HepG2 (cell line): ENCODE measurements around the gene ACE2. TPM values are rescaled to one million over a fixed set of nuclear protein-coding genes. Genes with fewer than 3 reads are reported as not detected.

Experiments
- ATAC-seq: fragments of 200-7000 bp; cut with Tn5 transposase; 3 replicates; pipeline ENCODE4 v1.9.1; 2020; ENCODE audit warnings: mild to moderate bottlenecking, moderate library complexity
- BruUV-seq: library from RNA; stranded (reverse); fragments of 400-500 nt; replicated peaks from 2 replicates; lab custom pipeline; 2021; lab: Mats Ljungman, UMichigan
- CTCF ChIA-PET: fragments of 300-600 bp; formaldehyde crosslinking; extraction: SDS; loops from one replicate; lab custom pipeline; 2021; ENCODE audit warnings: low total read pairs, inconsistent platforms, low intra/inter-chr PET ratio; lab: Yijun Ruan, JAX
- POLR2A ChIA-PET: fragments of 350-600 bp; sonication (Branson Sonifier 250); formaldehyde crosslinking; loops from one replicate; lab custom pipeline; 2020; ENCODE audit warnings: antibody characterized with exemption, inconsistent platforms; lab: Yijun Ruan, JAX
- DNase-seq: peaks from one replicate; pipeline ENCODE4 v3.0.0-alpha.2; 2015; ENCODE audit warnings: low spot score
- FAIRE-seq: peaks from 3 replicates; lab custom pipeline; 2011; peaks lifted over from hg19 to GRCh38; lab: Jason Lieb, UNC
- H2AFZ ChIP-seq: one replicate; pipeline ENCODE4 v1.6.1; 2011; ENCODE audit warnings: low read length, inconsistent platforms
- H3K27ac ChIP-seq: fragments of 300-600 bp; 3 replicates; pipeline ENCODE4 v1.8.0; 2011; ENCODE audit warnings: mixed run types, mild to moderate bottlenecking, mixed read lengths, low read length, inconsistent platforms; ENCODE audit not compliant: insufficient read depth; ENCODE audit errors: extremely low read length
- H3K27me3 ChIP-seq, 2 experiments: fragments of 200-600 bp in 1 of 2; 2 replicates in 1 of 2; 3 replicates in 1 of 2; pipeline versions ENCODE4 v1.6.0 to v1.8.0; 2011; ENCODE audit warnings: low read length in 2 of 2, mild to moderate bottlenecking in 2 of 2, moderate library complexity in 2 of 2, inconsistent platforms in 1 of 2; ENCODE audit not compliant: insufficient read depth in 2 of 2, control insufficient read depth in 1 of 2
- H3K36me3 ChIP-seq, 2 experiments: fragments of 200-600 bp in 1 of 2; replicated peaks in 1 of 2; 2 replicates in 1 of 2; 3 replicates in 1 of 2; pipeline versions ENCODE4 v1.5.1 to v1.8.0; 2011; ENCODE audit warnings: low read length in 2 of 2, inconsistent platforms in 1 of 2; ENCODE audit not compliant: insufficient read depth in 2 of 2, control insufficient read depth in 1 of 2
- H3K4me1 ChIP-seq: 2 replicates; pipeline ENCODE4 v1.5.1; 2012; ENCODE audit warnings: low read length, inconsistent platforms; ENCODE audit not compliant: insufficient read depth
- H3K4me2 ChIP-seq: 2 replicates; pipeline ENCODE4 v1.6.0; 2011; ENCODE audit warnings: low read depth, low read length, inconsistent platforms
- H3K4me3 ChIP-seq, 3 experiments: fragments of 200-600 bp in 1 of 3; sonication (generic), shearing (Covaris generic) in 1 of 3; replicated peaks in 1 of 3; 2 replicates each; pipeline ENCODE4 v1.5.1; 2011 to 2016; ENCODE audit warnings: low read length in 3 of 3, inconsistent platforms in 2 of 3, low read depth in 2 of 3, mild to moderate bottlenecking in 2 of 3, control low read depth in 1 of 3, mixed read lengths in 1 of 3; ENCODE audit not compliant: insufficient read depth in 1 of 3
- H3K79me2 ChIP-seq: one replicate; pipeline ENCODE4 v1.6.1; 2011; ENCODE audit warnings: low read length, inconsistent platforms; ENCODE audit not compliant: insufficient read depth
- H3K9ac ChIP-seq: 2 replicates; pipeline ENCODE4 v1.6.0; 2011; ENCODE audit warnings: mild to moderate bottlenecking, low read depth, low read length, inconsistent platforms; ENCODE audit not compliant: insufficient read depth
- H3K9me3 ChIP-seq: 2 replicates; pipeline ENCODE4 v1.5.1; 2012; ENCODE audit warnings: mild to moderate bottlenecking, low read length
- H4K20me1 ChIP-seq: 2 replicates; pipeline ENCODE4 v1.6.0; 2011; ENCODE audit warnings: inconsistent platforms, mild to moderate bottlenecking, low read length, moderate library complexity; ENCODE audit not compliant: insufficient read depth
- BCL6 ChIP-seq: IDR thresholded peaks from 2 replicates; pipeline ENCODE4 v1.6.1; 2016; ENCODE audit warnings: missing genetic modification reagents, missing compliant biosample characterization
- BRCA1 ChIP-seq: sonication (generic); formaldehyde crosslinking; IDR thresholded peaks from 2 replicates; pipeline ENCODE4 v1.4.0; 2020; ENCODE audit warnings: missing genetic modification reagents
- FOXJ3 ChIP-seq: sonication (generic); formaldehyde crosslinking; IDR thresholded peaks from 2 replicates; pipeline ENCODE4 v1.4.0; 2020; ENCODE audit warnings: missing genetic modification reagents, mild to moderate bottlenecking, borderline replicate concordance
- HOXD1 ChIP-seq: sonication (generic); formaldehyde crosslinking; IDR thresholded peaks from 2 replicates; pipeline ENCODE4 v1.5.0; 2020; ENCODE audit warnings: missing genetic modification reagents
- KAT8 ChIP-seq: IDR thresholded peaks from 2 replicates; pipeline ENCODE4 v1.6.1; 2016; ENCODE audit warnings: missing genetic modification reagents, missing compliant biosample characterization
- KDM6A ChIP-seq: IDR thresholded peaks from 2 replicates; pipeline ENCODE4 v1.6.1; 2016; ENCODE audit warnings: low read depth
- MAX ChIP-seq: IDR thresholded peaks from 2 replicates; pipeline ENCODE4 v1.6.1; 2012; ENCODE audit warnings: inconsistent platforms
- ZFAT ChIP-seq: sonication (generic); formaldehyde crosslinking; conservative IDR thresholded peaks from 2 replicates; pipeline ENCODE4 v1.8.1; 2023; ENCODE audit warnings: missing genetic modification reagents, inconsistent platforms
- ZNF331 ChIP-seq: sonication (generic); formaldehyde crosslinking; IDR thresholded peaks from 2 replicates; pipeline ENCODE4 v1.4.0; 2020; ENCODE audit warnings: missing genetic modification reagents
- ZNF556 ChIP-seq: sonication (generic); formaldehyde crosslinking; IDR thresholded peaks from 2 replicates; pipeline ENCODE4 v1.4.0; 2020; ENCODE audit warnings: mild to moderate bottlenecking, missing genetic modification reagents, borderline replicate concordance
- WGBS: methylation state at CpG from one replicate; pipeline ENCODE4 v1.1.6; 2017; ENCODE audit warnings: low lambda C conversion rate; 5-methylcytosine and 5-hydroxymethylcytosine counted together
- in situ Hi-C: cut with HindIII; loops from 2 replicates; pipeline ENCODE4 v1.10.0; 2017; ENCODE audit warnings: low pct_unique_long_range_greater_than_20kb; ENCODE audit not compliant: extremely low pct_ligation_motif_present
- intact Hi-C: fragments of 100-400 bp; cut with micrococcal nuclease; formaldehyde crosslinking; loops from one replicate; pipeline ENCODE4 v1.10.0; 2022; ENCODE audit not compliant: unreplicated experiment
- polyA plus RNA-seq, 8 experiments: library from polyadenylated mRNA; depleted of rRNA in 3 of 8; stranded (reverse) in 7 of 8; unstranded in 1 of 8; fragments of >200 nt; fragmentation: Illumina TruSeq in 4 of 8; extraction: Trizol in 4 of 8; gene quantifications; 2 replicates each; pipeline versions ENCODE4 v1.2.1 to v1.2.3, GENCODE V29; 2011 to 2016; ENCODE audit warnings: low read depth in 4 of 8, missing spikeins in 1 of 8, mixed read lengths in 1 of 8; ENCODE audit not compliant: insufficient read depth in 1 of 8
- total RNA-seq, 5 experiments: library from RNA; depleted of rRNA; stranded (reverse); fragments of >200 nt; fragmentation: Illumina TruSeq; extraction: Trizol; gene quantifications; 2 replicates each; pipeline ENCODE4 v1.2.3, GENCODE V29; 2016; ENCODE audit warnings: low read depth in 1 of 5
- TF ChIP-seq, protein P1 (sequence below): sonication (generic); formaldehyde crosslinking; IDR thresholded peaks from 2 replicates; pipeline ENCODE4 v1.8.0; 2022; ENCODE audit warnings: missing genetic modification reagents, mild to moderate bottlenecking, moderate library complexity, borderline replicate concordance
- TF ChIP-seq, protein P2 (sequence below): IDR thresholded peaks from 2 replicates; pipeline ENCODE4 v1.6.1; 2016; ENCODE audit warnings: control low read depth

The ACE2 gene
- total and polyA plus RNA-seq, 2 of the 13 experiments (the other 11 are each of a cell fraction or from before 2014, with no cell fraction given), result 0.46 to 3.1 TPM

- TF ChIP-seq, protein P1, sequence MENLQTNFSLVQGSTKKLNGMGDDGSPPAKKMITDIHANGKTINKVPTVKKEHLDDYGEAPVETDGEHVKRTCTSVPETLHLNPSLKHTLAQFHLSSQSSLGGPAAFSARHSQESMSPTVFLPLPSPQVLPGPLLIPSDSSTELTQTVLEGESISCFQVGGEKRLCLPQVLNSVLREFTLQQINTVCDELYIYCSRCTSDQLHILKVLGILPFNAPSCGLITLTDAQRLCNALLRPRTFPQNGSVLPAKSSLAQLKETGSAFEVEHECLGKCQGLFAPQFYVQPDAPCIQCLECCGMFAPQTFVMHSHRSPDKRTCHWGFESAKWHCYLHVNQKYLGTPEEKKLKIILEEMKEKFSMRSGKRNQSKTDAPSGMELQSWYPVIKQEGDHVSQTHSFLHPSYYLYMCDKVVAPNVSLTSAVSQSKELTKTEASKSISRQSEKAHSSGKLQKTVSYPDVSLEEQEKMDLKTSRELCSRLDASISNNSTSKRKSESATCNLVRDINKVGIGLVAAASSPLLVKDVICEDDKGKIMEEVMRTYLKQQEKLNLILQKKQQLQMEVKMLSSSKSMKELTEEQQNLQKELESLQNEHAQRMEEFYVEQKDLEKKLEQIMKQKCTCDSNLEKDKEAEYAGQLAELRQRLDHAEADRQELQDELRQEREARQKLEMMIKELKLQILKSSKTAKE (CRISPR knock-in tag), result no peak
- no peak for TF ChIP-seq FOXJ3 (CRISPR knock-in tag)
Observed at GRCh38 chrX:15646543-15646942, 45.8 kb upstream of the ACE2 start (continued).

- H4K20me1 ChIP-seq, result no peaks in the 10 kb centered on the region
- no peaks in the 10 kb centered on the region for H3K36me3 ChIP-seq
- POLR2A ChIA-PET, result no interaction called here
- no peak overlapping the region for H2AFZ ChIP-seq
- ATAC-seq (no peak), FAIRE-seq (no peak), DNase-seq (no peak)
- in situ Hi-C loops (no loop called here), intact Hi-C loops (loop anchor here (5.0 to 10.0 kb wide), 2 partner anchors 79 to 151 kb away; partner anchors contain the start of gene PIR)
- CTCF ChIA-PET, result no interaction called here
- no TSS peak for BruUV-seq
- H3K4me3 ChIP-seq, result no peak overlapping the region
- H3K9ac ChIP-seq, result no peak overlapping the region
- H3K4me1 ChIP-seq, result no peaks in the 10 kb centered on the region
- H3K27me3 ChIP-seq, result no peaks in the 10 kb centered on the region
- WGBS, result 100% methylated on average over 2 of the region's 15 CpGs
- H3K27ac ChIP-seq, result no peak overlapping the region
- TF ChIP-seq BRCA1 (no peak), KDM6A (CRISPR knock-in tag) (no peak), KAT8 (CRISPR knock-in tag) (no peak), BCL6 (CRISPR knock-in tag) (no peak), HOXD1 (CRISPR knock-in tag) (no peak), ZFAT (CRISPR knock-in tag) (no peak), ZNF331 (CRISPR knock-in tag) (no peak), MAX (no peak), ZNF556 (no peak)
- TF ChIP-seq, protein P2, sequence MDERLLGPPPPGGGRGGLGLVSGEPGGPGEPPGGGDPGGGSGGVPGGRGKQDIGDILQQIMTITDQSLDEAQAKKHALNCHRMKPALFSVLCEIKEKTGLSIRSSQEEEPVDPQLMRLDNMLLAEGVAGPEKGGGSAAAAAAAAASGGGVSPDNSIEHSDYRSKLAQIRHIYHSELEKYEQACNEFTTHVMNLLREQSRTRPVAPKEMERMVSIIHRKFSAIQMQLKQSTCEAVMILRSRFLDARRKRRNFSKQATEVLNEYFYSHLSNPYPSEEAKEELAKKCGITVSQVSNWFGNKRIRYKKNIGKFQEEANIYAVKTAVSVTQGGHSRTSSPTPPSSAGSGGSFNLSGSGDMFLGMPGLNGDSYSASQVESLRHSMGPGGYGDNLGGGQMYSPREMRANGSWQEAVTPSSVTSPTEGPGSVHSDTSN (CRISPR knock-in tag), result no peak
- no peak overlapping the region for H3K4me2 ChIP-seq
- H3K9me3 ChIP-seq, result no peaks in the 10 kb centered on the region
- no peaks in the 10 kb centered on the region for H3K79me2 ChIP-seq
Observed at GRCh38 chrX:15646031-15646430, 45.3 kb upstream of the ACE2 start.
